HEK293 (cell line): Measurements from ENCODE around the gene NGF.
"Not testable (repeated sequence)": the region's sequence is repeated elsewhere in the genome, so short reads cannot be mapped to it uniquely, and the experiment has no call there.

Source experiments
- ZNF121 ChIP-seq: fragments of 450-650 bp; formaldehyde crosslinking; IDR thresholded peaks from 2 replicates; pipeline ENCODE4 v1.5.1; 2016; ENCODE audit warnings: missing biosample characterization, missing genetic modification characterization
- TF ChIP-seq, protein P1 (sequence below): fragments of 450-650 bp; formaldehyde crosslinking; IDR thresholded peaks from 2 replicates; pipeline ENCODE4 v1.5.1; 2016; ENCODE audit warnings: missing biosample characterization, missing genetic modification characterization

GRCh38 chr1:115383455-115383854 lies 45.4 kb upstream of the NGF start:
- not testable (repeated sequence) for TF ChIP-seq ZNF121 (tag by site-specific recombination)
- TF ChIP-seq, protein P1, sequence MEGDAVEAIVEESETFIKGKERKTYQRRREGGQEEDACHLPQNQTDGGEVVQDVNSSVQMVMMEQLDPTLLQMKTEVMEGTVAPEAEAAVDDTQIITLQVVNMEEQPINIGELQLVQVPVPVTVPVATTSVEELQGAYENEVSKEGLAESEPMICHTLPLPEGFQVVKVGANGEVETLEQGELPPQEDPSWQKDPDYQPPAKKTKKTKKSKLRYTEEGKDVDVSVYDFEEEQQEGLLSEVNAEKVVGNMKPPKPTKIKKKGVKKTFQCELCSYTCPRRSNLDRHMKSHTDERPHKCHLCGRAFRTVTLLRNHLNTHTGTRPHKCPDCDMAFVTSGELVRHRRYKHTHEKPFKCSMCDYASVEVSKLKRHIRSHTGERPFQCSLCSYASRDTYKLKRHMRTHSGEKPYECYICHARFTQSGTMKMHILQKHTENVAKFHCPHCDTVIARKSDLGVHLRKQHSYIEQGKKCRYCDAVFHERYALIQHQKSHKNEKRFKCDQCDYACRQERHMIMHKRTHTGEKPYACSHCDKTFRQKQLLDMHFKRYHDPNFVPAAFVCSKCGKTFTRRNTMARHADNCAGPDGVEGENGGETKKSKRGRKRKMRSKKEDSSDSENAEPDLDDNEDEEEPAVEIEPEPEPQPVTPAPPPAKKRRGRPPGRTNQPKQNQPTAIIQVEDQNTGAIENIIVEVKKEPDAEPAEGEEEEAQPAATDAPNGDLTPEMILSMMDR (tag by site-specific recombination): not testable (repeated sequence)
